ENCODE results near the gene ZNF593. TPM values are rescaled to one million over a fixed set of nuclear protein-coding genes. Genes with fewer than 3 reads are reported as not detected.

Gene ZNF593
- total and polyA plus RNA-seq, 2 experiments from 2014 or later, result 26.2 to 108 TPM

GRCh38 chr1:26129778-26130177 lies 39.9 kb upstream of the ZNF593 start (continued):
- TF ChIP-seq, protein P1, sequence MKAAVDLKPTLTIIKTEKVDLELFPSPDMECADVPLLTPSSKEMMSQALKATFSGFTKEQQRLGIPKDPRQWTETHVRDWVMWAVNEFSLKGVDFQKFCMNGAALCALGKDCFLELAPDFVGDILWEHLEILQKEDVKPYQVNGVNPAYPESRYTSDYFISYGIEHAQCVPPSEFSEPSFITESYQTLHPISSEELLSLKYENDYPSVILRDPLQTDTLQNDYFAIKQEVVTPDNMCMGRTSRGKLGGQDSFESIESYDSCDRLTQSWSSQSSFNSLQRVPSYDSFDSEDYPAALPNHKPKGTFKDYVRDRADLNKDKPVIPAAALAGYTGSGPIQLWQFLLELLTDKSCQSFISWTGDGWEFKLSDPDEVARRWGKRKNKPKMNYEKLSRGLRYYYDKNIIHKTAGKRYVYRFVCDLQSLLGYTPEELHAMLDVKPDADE (IDR thresholded peaks at IDR 0.05), result no peak
- TF ChIP-seq ZNF331 (CRISPR knock-in tag; IDR thresholded peaks at IDR 0.05; ENCODE audit: low read depth), result no peak
- TF ChIP-seq JUNB (IDR thresholded peaks at IDR 0.05; ENCODE audit: unreplicated experiment), result no peak
- TF ChIP-seq CREB1 (CRISPR knock-in tag; IDR thresholded peaks at IDR 0.05; ENCODE audit: low read depth), result no peak
- TF ChIP-seq NANOG (IDR thresholded peaks at IDR 0.05; ENCODE audit: borderline replicate concordance), result no peak
- TF ChIP-seq STAT1 (IDR thresholded peaks at IDR 0.05; ENCODE audit: unreplicated experiment), result no peak
- no peak for TF ChIP-seq EZH2 (IDR thresholded peaks at IDR 0.05; ENCODE audit: low read depth, unreplicated experiment)
- no peak for TF ChIP-seq ZNF462 (CRISPR knock-in tag; IDR thresholded peaks at IDR 0.05)
- no peak for TF ChIP-seq POLR2AphosphoS5 (IDR thresholded peaks at IDR 0.05; ENCODE audit: low read depth)

GRCh38 chr1:26130695-26131094 lies 39.0 kb upstream of the ZNF593 start:
- peak overlapping the region; percentile 16; the same call in 1 of the 2 replicates for H2AFZ ChIP-seq
- no peaks in the 10 kb centered on the region for H3K79me2 ChIP-seq (replicated peaks; ENCODE audit: insufficient read depth)
- no peaks in the 10 kb centered on the region for H3K27me3 Mint-ChIP-seq (ENCODE audit: insufficient read depth, low read depth, poor library complexity)
- ATAC-seq (no peak), DNase-seq (ENCODE audit: low spot score) (no peak)
- H3K36me3 Mint-ChIP-seq (ENCODE audit: low read depth), result no peaks in the 10 kb centered on the region
- H4K20me1 ChIP-seq (replicated peaks; ENCODE audit: insufficient read depth), result no peaks in the 10 kb centered on the region
- no peaks in the 10 kb centered on the region for H3K36me3 ChIP-seq (ENCODE audit: insufficient read depth)
- no peak overlapping the region for H3K4me3 ChIP-seq
- H3K27me3 ChIP-seq (ENCODE audit: insufficient read depth), result no peaks in the 10 kb centered on the region
- H3K4me1 Mint-ChIP-seq, result peaks cover 10% of the 10 kb centered on the region; the same call in 2 of the 3 replicates
- H3K27ac ChIP-seq (ENCODE audit: low read depth), result no peak overlapping the region
- H3K27ac Mint-ChIP-seq, result no peak overlapping the region
- no peaks in the 10 kb centered on the region for H3K9me2 ChIP-seq (ENCODE audit: insufficient read depth)
- no peak overlapping the region for H3K4me2 ChIP-seq
- H3K4me3 Mint-ChIP-seq, result no peak overlapping the region
- no peaks in the 10 kb centered on the region for H3K4me1 ChIP-seq (ENCODE audit: insufficient read depth)
- no peaks in the 10 kb centered on the region for H3F3A ChIP-seq (replicated peaks; ENCODE audit: low read depth)
- H3K9me3 Mint-ChIP-seq, result no peaks in the 10 kb centered on the region; the same call in 2 of the 3 replicates
- TF ChIP-seq EZH2phosphoT487 (IDR thresholded peaks at IDR 0.05; ENCODE audit: unreplicated experiment) (no peak), STAT1 (IDR thresholded peaks at IDR 0.05; ENCODE audit: unreplicated experiment) (no peak), EZH2 (IDR thresholded peaks at IDR 0.05; ENCODE audit: low read depth, unreplicated experiment) (no peak), ZNF331 (CRISPR knock-in tag; IDR thresholded peaks at IDR 0.05; ENCODE audit: low read depth) (no peak), POLR2AphosphoS5 (IDR thresholded peaks at IDR 0.05; ENCODE audit: low read depth) (no peak)
- TF ChIP-seq, protein P2, sequence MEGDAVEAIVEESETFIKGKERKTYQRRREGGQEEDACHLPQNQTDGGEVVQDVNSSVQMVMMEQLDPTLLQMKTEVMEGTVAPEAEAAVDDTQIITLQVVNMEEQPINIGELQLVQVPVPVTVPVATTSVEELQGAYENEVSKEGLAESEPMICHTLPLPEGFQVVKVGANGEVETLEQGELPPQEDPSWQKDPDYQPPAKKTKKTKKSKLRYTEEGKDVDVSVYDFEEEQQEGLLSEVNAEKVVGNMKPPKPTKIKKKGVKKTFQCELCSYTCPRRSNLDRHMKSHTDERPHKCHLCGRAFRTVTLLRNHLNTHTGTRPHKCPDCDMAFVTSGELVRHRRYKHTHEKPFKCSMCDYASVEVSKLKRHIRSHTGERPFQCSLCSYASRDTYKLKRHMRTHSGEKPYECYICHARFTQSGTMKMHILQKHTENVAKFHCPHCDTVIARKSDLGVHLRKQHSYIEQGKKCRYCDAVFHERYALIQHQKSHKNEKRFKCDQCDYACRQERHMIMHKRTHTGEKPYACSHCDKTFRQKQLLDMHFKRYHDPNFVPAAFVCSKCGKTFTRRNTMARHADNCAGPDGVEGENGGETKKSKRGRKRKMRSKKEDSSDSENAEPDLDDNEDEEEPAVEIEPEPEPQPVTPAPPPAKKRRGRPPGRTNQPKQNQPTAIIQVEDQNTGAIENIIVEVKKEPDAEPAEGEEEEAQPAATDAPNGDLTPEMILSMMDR (conservative IDR thresholded peaks at IDR 0.05; ENCODE audit: low read depth in 2 of 2), result no peak
- TF ChIP-seq, protein P1 (IDR thresholded peaks at IDR 0.05), result no peak
